HL-60 (cell line): ENCODE measurements around the gene APOBEC3A.

Experiments
- DNase-seq, 2 experiments: peaks; one replicate each; pipeline ENCODE4 v3.0.0-alpha.2; 2010 to 2020; ENCODE audit warnings: low read depth in 1 of 2, low spot score in 1 of 2
- H3K27ac ChIP-seq: fragments of 250-450 bp; sonication (Bioruptor Pico); replicated peaks from 2 replicates; pipeline ENCODE4 v1.5.1; 2020; ENCODE audit warnings: mild to moderate bottlenecking, moderate library complexity
- H3K27me3 ChIP-seq: fragments of 250-450 bp; sonication (Bioruptor Pico); 2 replicates; pipeline ENCODE4 v1.5.1; 2021; ENCODE audit warnings: mild to moderate bottlenecking, moderate library complexity; ENCODE audit not compliant: insufficient read depth, poor library complexity, severe bottlenecking
- H3K4me3 ChIP-seq: replicated peaks from 2 replicates; pipeline ENCODE4 v1.5.1; 2011; ENCODE audit warnings: mild to moderate bottlenecking, control low read depth, low read length; ENCODE audit not compliant: insufficient read depth
- GABPA ChIP-seq: IDR thresholded peaks from 2 replicates; pipeline ENCODE4 v1.6.1; 2012; ENCODE audit warnings: low read depth
- POLR2AphosphoS5 ChIP-seq: IDR thresholded peaks from 2 replicates; pipeline ENCODE4 v1.6.1; 2012; ENCODE audit warnings: low read depth
- SPI1 ChIP-seq: IDR thresholded peaks from 2 replicates; pipeline ENCODE4 v1.6.1; 2012; ENCODE audit warnings: low read depth, mild to moderate bottlenecking, borderline replicate concordance
- TF ChIP-seq, protein P1 (sequence below): IDR thresholded peaks from one replicate; pipeline ENCODE4 v1.5.1; 2011; ENCODE audit warnings: low read length, control low read depth, inconsistent platforms; ENCODE audit not compliant: insufficient read depth
- TF ChIP-seq, protein P2 (sequence below): IDR thresholded peaks from 2 replicates; pipeline ENCODE4 v1.6.1; 2012; ENCODE audit warnings: low read depth; ENCODE audit not compliant: insufficient replicate concordance

APOBEC3A gene

DNA sequence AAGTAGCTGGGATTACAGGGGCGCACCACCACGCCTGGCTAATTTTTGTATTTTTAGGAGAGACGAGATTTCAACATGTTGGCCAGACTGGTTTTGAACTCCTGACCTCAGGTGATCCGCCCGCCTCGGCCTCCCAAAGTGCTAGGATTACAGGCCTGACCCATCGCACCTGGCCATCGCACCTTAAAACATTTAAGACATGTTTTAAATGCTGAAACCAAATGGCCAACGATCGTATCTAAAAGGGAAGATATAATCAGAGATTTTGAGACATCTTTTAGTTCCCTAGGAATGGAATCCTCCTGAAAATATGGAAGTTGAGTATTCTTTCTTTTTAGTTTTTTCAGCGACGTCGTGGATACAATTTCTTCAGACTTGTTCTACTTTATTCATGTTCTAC, 21.8 kb upstream of the APOBEC3A start:
- Histone ChIP-seq H3K27ac (no peak overlapping the region), H3K4me3 (no peak overlapping the region), H3K27me3 (peaks cover 11% of the 10 kb centered on the region)
- TF ChIP-seq POLR2AphosphoS5: no peak
- TF ChIP-seq, protein P1, sequence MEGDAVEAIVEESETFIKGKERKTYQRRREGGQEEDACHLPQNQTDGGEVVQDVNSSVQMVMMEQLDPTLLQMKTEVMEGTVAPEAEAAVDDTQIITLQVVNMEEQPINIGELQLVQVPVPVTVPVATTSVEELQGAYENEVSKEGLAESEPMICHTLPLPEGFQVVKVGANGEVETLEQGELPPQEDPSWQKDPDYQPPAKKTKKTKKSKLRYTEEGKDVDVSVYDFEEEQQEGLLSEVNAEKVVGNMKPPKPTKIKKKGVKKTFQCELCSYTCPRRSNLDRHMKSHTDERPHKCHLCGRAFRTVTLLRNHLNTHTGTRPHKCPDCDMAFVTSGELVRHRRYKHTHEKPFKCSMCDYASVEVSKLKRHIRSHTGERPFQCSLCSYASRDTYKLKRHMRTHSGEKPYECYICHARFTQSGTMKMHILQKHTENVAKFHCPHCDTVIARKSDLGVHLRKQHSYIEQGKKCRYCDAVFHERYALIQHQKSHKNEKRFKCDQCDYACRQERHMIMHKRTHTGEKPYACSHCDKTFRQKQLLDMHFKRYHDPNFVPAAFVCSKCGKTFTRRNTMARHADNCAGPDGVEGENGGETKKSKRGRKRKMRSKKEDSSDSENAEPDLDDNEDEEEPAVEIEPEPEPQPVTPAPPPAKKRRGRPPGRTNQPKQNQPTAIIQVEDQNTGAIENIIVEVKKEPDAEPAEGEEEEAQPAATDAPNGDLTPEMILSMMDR: no peak
- TF ChIP-seq GABPA: no peak
- TF ChIP-seq SPI1: no peak
- TF ChIP-seq, protein P2, sequence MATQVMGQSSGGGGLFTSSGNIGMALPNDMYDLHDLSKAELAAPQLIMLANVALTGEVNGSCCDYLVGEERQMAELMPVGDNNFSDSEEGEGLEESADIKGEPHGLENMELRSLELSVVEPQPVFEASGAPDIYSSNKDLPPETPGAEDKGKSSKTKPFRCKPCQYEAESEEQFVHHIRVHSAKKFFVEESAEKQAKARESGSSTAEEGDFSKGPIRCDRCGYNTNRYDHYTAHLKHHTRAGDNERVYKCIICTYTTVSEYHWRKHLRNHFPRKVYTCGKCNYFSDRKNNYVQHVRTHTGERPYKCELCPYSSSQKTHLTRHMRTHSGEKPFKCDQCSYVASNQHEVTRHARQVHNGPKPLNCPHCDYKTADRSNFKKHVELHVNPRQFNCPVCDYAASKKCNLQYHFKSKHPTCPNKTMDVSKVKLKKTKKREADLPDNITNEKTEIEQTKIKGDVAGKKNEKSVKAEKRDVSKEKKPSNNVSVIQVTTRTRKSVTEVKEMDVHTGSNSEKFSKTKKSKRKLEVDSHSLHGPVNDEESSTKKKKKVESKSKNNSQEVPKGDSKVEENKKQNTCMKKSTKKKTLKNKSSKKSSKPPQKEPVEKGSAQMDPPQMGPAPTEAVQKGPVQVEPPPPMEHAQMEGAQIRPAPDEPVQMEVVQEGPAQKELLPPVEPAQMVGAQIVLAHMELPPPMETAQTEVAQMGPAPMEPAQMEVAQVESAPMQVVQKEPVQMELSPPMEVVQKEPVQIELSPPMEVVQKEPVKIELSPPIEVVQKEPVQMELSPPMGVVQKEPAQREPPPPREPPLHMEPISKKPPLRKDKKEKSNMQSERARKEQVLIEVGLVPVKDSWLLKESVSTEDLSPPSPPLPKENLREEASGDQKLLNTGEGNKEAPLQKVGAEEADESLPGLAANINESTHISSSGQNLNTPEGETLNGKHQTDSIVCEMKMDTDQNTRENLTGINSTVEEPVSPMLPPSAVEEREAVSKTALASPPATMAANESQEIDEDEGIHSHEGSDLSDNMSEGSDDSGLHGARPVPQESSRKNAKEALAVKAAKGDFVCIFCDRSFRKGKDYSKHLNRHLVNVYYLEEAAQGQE: no peak
- DNase-seq: no peak

DNA sequence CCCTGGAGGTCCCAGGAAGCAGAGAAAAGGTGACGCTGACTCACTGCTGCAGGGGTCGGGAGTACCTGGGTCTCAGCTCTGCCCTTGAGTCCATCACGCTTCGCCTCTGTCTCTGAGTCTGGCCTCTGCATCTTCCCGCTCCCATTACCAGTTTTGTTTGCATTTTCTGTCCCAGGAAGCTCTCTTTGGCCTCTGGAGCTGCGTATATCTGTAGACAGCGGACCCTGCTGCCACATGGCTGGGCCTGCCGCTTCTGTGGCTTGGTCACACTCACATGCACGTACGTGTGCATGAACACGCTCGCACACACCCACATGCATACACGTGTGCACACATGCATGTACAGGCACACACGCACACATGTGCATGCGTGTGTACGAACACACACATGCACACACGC, 20.8 kb upstream of the APOBEC3A start:
- peaks cover 13% of the 10 kb centered on the region for H3K27me3 ChIP-seq
- H3K4me3 ChIP-seq: no peak overlapping the region
- no peak overlapping the region for H3K27ac ChIP-seq
- TF ChIP-seq SPI1: no peak
- TF ChIP-seq, protein P2: no peak
- TF ChIP-seq POLR2AphosphoS5: no peak
- DNase-seq: no peak

DNA sequence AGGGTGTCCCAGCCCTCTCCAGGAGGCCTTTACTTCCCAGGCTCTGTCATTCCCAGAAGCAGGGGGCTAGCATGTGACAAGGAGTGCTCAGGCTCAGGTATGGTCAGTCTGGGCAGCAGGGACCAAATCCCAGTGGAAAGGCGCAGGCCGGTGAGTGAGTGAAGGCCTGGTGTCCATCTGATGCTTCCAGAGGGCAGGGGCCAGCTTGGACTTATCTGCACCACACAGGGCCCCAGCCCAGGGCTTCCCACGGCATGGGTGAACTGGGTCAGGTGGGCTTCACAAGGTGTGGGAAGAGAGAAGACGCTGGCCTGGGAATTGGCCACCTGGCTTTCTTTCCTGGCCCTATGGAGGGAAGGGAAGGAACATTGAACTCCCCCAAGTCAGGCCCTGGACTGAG, 20.4 kb upstream of the APOBEC3A start:
- Histone ChIP-seq H3K27me3 (peaks cover 17% of the 10 kb centered on the region), H3K4me3 (no peak overlapping the region), H3K27ac (no peak overlapping the region)
- TF ChIP-seq, protein P1: no peak
- TF ChIP-seq SPI1: no peak
- TF ChIP-seq, protein P2: no peak
- TF ChIP-seq GABPA: no peak
- TF ChIP-seq POLR2AphosphoS5: no peak
- no peak for DNase-seq

DNA sequence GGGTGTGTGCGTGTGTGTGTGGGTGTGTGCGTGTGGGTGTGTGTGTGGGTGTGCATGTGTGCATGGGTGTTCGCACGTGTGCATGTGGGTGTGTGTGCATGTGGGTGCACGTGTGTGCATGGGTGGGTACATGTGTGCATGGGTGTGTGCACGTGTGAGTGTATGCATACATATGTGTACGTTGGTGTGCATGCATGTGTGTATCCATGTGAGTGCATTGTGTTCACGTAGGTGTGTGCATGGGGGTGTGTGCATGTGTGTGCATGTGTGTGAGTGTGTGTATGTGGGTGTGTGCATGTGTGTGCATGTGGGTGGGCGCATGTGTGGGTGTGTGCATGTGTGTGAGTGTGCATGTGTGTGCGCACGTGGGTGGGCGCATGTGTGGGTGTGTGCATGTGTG, 19.9 kb upstream of the APOBEC3A start:
- peaks cover 19% of the 10 kb centered on the region for H3K27me3 ChIP-seq

More for the DNA sequence above, 19.9 kb upstream of the APOBEC3A start:
- H3K27ac ChIP-seq: no peak overlapping the region
- no peak overlapping the region for H3K4me3 ChIP-seq
- DNase-seq: no peak
- TF ChIP-seq GABPA (no peak), POLR2AphosphoS5 (no peak), SPI1 (no peak)
- TF ChIP-seq, protein P1: no peak
- TF ChIP-seq, protein P2: no peak
